HepG2 (cell line): ENCODE measurements around the gene ST7L. TPM values are rescaled to one million over a fixed set of nuclear protein-coding genes. Genes with fewer than 3 reads are reported as not detected.

Source experiments
- CENPT ChIP-seq: sonication (generic); formaldehyde crosslinking; IDR thresholded peaks from 2 replicates; pipeline ENCODE4 v1.8.0; 2022; ENCODE audit warnings: low read depth, mild to moderate bottlenecking, moderate library complexity, missing genetic modification reagents
- KLF15 ChIP-seq: sonication (generic); formaldehyde crosslinking; IDR thresholded peaks from 2 replicates; pipeline ENCODE4 v1.8.1; 2023; ENCODE audit warnings: borderline replicate concordance, mild to moderate bottlenecking, inconsistent platforms, missing genetic modification reagents, mixed read lengths
- PITX1 ChIP-seq: sonication (generic); formaldehyde crosslinking; IDR thresholded peaks from 2 replicates; pipeline ENCODE4 v1.5.1; 2020; ENCODE audit warnings: mild to moderate bottlenecking, missing genetic modification reagents
- SOX13 ChIP-seq, 3 experiments: fragments of 450-650 bp in 1 of 3; sonication (generic) in 1 of 3; formaldehyde crosslinking in 1 of 3; IDR thresholded peaks in 2 of 3; conservative IDR thresholded peaks in 1 of 3; 2 replicates each; pipeline versions ENCODE4 v1.5.0 to v1.6.1; 2016 to 2020; ENCODE audit warnings: antibody characterized with exemption in 1 of 3, mild to moderate bottlenecking in 1 of 3, missing compliant biosample characterization in 1 of 3, missing genetic modification reagents in 1 of 3, moderate library complexity in 1 of 3
- ZNF260 ChIP-seq: sonication (generic); formaldehyde crosslinking; IDR thresholded peaks from 2 replicates; pipeline ENCODE4 v1.4.0; 2020; ENCODE audit warnings: missing genetic modification reagents, low read depth, mild to moderate bottlenecking, borderline replicate concordance
- ZNF572 ChIP-seq: sonication (generic); formaldehyde crosslinking; IDR thresholded peaks from 2 replicates; pipeline ENCODE4 v1.5.1; 2020; ENCODE audit warnings: mild to moderate bottlenecking, missing genetic modification reagents
- ZNF607 ChIP-seq: sonication (generic); formaldehyde crosslinking; IDR thresholded peaks from 2 replicates; pipeline ENCODE4 v1.5.1; 2020; ENCODE audit warnings: missing genetic modification reagents, mild to moderate bottlenecking, borderline replicate concordance
- polyA plus RNA-seq, 8 experiments: library from polyadenylated mRNA; depleted of rRNA in 3 of 8; stranded (reverse) in 7 of 8; unstranded in 1 of 8; fragments of >200 nt; fragmentation: Illumina TruSeq in 4 of 8; extraction: Trizol in 4 of 8; gene quantifications; 2 replicates each; pipeline versions ENCODE4 v1.2.1 to v1.2.3, GENCODE V29; 2011 to 2016; ENCODE audit warnings: low read depth in 4 of 8, missing spikeins in 1 of 8, mixed read lengths in 1 of 8; ENCODE audit not compliant: insufficient read depth in 1 of 8
- total RNA-seq, 5 experiments: library from RNA; depleted of rRNA; stranded (reverse); fragments of >200 nt; fragmentation: Illumina TruSeq; extraction: Trizol; gene quantifications; 2 replicates each; pipeline ENCODE4 v1.2.3, GENCODE V29; 2016; ENCODE audit warnings: low read depth in 1 of 5
- TF ChIP-seq, protein P1 (sequence below): sonication (generic); formaldehyde crosslinking; conservative IDR thresholded peaks from 2 replicates; pipeline ENCODE4 v1.8.0; 2022; ENCODE audit warnings: mild to moderate bottlenecking, moderate library complexity, missing genetic modification reagents
- TF ChIP-seq, protein P2 (sequence below): sonication (generic); formaldehyde crosslinking; IDR thresholded peaks from 2 replicates; pipeline ENCODE4 v1.8.0; 2022; ENCODE audit warnings: mild to moderate bottlenecking, missing genetic modification reagents, borderline replicate concordance
- TF ChIP-seq, protein P3 (sequence below), 2 experiments: fragments of 450-650 bp in 1 of 2; sonication (generic) in 1 of 2; formaldehyde crosslinking in 1 of 2; IDR thresholded peaks; 2 replicates each; pipeline versions ENCODE4 v1.6.1 to v1.8.0; 2016 to 2022; ENCODE audit warnings: antibody characterized with exemption in 1 of 2, mild to moderate bottlenecking in 1 of 2, missing genetic modification reagents in 1 of 2
- TF ChIP-seq, protein P4 (sequence below): sonication (generic); formaldehyde crosslinking; IDR thresholded peaks from 2 replicates; pipeline ENCODE4 v1.5.0; 2020; ENCODE audit warnings: mild to moderate bottlenecking, missing genetic modification reagents

ST7L gene
- total and polyA plus RNA-seq, 2 of the 13 experiments (the other 11 are each of a cell fraction or from before 2014, with no cell fraction given), result 8.6 to 19.9 TPM

DNA sequence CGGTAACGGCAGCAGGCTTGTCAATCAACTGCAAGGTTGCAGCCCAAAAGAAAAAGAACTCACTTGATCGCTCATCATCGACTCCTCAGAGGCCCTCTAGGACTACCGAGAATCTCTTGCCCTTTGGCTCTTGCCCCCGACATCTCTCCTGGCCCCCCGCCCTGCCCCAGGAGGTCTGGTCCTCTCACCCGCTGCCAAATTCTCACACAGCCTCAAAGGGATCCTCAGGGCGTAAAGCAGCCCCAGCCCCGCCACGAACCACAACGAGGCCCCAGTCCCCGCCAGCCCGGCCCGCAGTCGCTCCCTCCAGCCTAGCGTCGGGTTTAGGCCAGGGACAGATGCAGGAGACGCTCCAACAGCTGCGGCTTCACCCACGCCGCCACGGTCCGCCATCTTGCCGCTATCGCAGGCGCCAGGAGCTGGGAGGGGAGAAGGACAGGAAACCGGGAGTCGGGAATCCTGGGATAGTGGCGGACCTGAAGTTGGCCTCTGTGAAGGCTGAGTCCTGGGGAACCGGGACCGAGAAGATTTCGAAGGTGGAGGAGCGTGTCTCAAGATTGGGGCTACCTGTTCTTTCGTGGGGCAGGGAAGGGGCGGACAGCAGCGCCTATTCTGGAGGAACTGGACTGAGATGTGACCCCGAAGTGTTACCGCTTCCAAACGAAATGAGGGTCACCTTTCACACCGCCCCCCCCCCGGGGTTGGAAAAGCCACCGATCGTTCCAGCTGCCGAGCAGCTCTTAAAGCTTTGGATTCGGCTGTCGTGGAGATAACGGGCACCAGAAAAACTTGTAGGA, at the start of gene ST7L (continued):
- TF ChIP-seq SOX13 (IDR thresholded peaks at IDR 0.05), result no peak
- TF ChIP-seq SOX13 (CRISPR knock-in tag; conservative IDR thresholded peaks at IDR 0.05 in 1 of 2, IDR thresholded peaks at IDR 0.05 in 1 of 2), result no peak
- TF ChIP-seq, protein P1, sequence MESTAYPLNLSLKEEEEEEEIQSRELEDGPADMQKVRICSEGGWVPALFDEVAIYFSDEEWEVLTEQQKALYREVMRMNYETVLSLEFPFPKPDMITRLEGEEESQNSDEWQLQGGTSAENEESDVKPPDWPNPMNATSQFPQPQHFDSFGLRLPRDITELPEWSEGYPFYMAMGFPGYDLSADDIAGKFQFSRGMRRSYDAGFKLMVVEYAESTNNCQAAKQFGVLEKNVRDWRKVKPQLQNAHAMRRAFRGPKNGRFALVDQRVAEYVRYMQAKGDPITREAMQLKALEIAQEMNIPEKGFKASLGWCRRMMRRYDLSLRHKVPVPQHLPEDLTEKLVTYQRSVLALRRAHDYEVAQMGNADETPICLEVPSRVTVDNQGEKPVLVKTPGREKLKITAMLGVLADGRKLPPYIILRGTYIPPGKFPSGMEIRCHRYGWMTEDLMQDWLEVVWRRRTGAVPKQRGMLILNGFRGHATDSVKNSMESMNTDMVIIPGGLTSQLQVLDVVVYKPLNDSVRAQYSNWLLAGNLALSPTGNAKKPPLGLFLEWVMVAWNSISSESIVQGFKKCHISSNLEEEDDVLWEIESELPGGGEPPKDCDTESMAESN (CRISPR knock-in tag), result no peak; the same call in 1 of the 2 replicates
- TF ChIP-seq, protein P2, sequence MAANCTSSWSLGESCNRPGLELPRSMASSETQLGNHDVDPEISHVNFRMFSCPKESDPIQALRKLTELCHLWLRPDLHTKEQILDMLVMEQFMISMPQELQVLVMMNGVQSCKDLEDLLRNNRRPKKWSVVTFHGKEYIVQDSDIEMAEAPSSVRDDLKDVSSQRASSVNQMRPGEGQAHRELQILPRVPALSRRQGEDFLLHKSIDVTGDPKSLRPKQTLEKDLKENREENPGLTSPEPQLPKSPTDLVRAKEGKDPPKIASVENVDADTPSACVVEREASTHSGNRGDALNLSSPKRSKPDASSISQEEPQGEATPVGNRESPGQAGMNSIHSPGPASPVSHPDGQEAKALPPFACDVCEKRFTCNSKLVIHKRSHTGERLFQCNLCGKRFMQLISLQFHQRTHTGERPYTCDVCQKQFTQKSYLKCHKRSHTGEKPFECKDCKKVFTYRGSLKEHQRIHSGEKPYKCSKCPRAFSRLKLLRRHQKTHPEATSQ (CRISPR knock-in tag), result 0 out of 2 replicates have a peak, but pooled peaks have one; percentile 21
- no peak for TF ChIP-seq ZNF260 (CRISPR knock-in tag)
- TF ChIP-seq CENPT (CRISPR knock-in tag), result 0 out of 2 replicates have a peak, but pooled peaks have one; percentile 52
- peak; percentile 64; the same call in 1 of the 2 replicates for TF ChIP-seq ZNF607 (CRISPR knock-in tag)
- TF ChIP-seq PITX1 (CRISPR knock-in tag), result no peak
- TF ChIP-seq, protein P3, sequence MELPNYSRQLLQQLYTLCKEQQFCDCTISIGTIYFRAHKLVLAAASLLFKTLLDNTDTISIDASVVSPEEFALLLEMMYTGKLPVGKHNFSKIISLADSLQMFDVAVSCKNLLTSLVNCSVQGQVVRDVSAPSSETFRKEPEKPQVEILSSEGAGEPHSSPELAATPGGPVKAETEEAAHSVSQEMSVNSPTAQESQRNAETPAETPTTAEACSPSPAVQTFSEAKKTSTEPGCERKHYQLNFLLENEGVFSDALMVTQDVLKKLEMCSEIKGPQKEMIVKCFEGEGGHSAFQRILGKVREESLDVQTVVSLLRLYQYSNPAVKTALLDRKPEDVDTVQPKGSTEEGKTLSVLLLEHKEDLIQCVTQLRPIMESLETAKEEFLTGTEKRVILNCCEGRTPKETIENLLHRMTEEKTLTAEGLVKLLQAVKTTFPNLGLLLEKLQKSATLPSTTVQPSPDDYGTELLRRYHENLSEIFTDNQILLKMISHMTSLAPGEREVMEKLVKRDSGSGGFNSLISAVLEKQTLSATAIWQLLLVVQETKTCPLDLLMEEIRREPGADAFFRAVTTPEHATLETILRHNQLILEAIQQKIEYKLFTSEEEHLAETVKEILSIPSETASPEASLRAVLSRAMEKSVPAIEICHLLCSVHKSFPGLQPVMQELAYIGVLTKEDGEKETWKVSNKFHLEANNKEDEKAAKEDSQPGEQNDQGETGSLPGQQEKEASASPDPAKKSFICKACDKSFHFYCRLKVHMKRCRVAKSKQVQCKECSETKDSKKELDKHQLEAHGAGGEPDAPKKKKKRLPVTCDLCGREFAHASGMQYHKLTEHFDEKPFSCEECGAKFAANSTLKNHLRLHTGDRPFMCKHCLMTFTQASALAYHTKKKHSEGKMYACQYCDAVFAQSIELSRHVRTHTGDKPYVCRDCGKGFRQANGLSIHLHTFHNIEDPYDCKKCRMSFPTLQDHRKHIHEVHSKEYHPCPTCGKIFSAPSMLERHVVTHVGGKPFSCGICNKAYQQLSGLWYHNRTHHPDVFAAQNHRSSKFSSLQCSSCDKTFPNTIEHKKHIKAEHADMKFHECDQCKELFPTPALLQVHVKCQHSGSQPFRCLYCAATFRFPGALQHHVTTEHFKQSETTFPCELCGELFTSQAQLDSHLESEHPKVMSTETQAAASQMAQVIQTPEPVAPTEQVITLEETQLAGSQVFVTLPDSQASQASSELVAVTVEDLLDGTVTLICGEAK (IDR thresholded peaks at IDR 0.05), result no peak
- TF ChIP-seq, protein P3 (CRISPR knock-in tag; IDR thresholded peaks at IDR 0.05), result no peak; the same call in 1 of the 2 replicates
- TF ChIP-seq, protein P4, sequence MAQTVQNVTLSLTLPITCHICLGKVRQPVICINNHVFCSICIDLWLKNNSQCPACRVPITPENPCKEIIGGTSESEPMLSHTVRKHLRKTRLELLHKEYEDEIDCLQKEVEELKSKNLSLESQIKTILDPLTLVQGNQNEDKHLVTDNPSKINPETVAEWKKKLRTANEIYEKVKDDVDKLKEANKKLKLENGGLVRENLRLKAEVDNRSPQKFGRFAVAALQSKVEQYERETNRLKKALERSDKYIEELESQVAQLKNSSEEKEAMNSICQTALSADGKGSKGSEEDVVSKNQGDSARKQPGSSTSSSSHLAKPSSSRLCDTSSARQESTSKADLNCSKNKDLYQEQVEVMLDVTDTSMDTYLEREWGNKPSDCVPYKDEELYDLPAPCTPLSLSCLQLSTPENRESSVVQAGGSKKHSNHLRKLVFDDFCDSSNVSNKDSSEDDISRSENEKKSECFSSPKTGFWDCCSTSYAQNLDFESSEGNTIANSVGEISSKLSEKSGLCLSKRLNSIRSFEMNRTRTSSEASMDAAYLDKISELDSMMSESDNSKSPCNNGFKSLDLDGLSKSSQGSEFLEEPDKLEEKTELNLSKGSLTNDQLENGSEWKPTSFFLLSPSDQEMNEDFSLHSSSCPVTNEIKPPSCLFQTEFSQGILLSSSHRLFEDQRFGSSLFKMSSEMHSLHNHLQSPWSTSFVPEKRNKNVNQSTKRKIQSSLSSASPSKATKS (CRISPR knock-in tag), result no peak
- no peak for TF ChIP-seq ZNF572
- TF ChIP-seq KLF15 (CRISPR knock-in tag), result no peak
